Fibroblast of villous mesenchyme (primary cell): ENCODE measurements around the gene CAMK2D. TPM values are rescaled to one million over a fixed set of nuclear protein-coding genes. Genes with fewer than 3 reads are reported as not detected.

Source experiments
- DNase-seq: peaks from one replicate; pipeline ENCODE4 v3.0.0-alpha.2; 2010; ENCODE audit warnings: low read depth
- H3K4me3 ChIP-seq: 2 replicates; pipeline ENCODE4 v1.5.1; 2011; ENCODE audit warnings: low read depth, mild to moderate bottlenecking, low read length
- total RNA-seq: library from RNA; depleted of rRNA; stranded (reverse); fragments of >200 nt; gene quantifications from 2 replicates; pipeline ENCODE4 v1.2.3, GENCODE V29; 2012
- TF ChIP-seq, protein P1 (sequence below): IDR thresholded peaks from 2 replicates; pipeline ENCODE4 v1.5.1; 2012; ENCODE audit warnings: low read depth, mild to moderate bottlenecking, low read length; ENCODE audit not compliant: insufficient read depth

The CAMK2D gene
- total RNA-seq, 1 donor, result 161 TPM

DNA sequence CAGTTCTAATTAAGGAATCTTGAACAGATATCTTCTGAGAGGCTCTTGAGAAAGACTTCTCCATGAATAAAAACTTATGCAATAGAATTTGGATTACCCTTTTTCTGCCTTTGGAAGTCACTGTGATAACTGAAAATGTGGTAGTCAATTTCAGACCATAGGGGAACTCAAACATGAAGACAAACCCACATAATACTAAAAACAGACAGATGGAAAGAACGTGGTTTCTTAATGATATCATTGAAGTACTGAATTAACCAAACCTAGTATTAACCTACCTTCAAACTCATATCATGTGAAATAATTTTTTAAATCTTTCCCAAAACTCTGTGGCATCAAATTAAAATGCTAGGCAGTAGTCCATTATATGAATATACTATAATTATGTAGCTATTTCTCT, 153.5 kb downstream of the CAMK2D start:
- no peak overlapping the region for H3K4me3 ChIP-seq
- TF ChIP-seq, protein P1, sequence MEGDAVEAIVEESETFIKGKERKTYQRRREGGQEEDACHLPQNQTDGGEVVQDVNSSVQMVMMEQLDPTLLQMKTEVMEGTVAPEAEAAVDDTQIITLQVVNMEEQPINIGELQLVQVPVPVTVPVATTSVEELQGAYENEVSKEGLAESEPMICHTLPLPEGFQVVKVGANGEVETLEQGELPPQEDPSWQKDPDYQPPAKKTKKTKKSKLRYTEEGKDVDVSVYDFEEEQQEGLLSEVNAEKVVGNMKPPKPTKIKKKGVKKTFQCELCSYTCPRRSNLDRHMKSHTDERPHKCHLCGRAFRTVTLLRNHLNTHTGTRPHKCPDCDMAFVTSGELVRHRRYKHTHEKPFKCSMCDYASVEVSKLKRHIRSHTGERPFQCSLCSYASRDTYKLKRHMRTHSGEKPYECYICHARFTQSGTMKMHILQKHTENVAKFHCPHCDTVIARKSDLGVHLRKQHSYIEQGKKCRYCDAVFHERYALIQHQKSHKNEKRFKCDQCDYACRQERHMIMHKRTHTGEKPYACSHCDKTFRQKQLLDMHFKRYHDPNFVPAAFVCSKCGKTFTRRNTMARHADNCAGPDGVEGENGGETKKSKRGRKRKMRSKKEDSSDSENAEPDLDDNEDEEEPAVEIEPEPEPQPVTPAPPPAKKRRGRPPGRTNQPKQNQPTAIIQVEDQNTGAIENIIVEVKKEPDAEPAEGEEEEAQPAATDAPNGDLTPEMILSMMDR, result no peak
- DNase-seq, result no peak

DNA sequence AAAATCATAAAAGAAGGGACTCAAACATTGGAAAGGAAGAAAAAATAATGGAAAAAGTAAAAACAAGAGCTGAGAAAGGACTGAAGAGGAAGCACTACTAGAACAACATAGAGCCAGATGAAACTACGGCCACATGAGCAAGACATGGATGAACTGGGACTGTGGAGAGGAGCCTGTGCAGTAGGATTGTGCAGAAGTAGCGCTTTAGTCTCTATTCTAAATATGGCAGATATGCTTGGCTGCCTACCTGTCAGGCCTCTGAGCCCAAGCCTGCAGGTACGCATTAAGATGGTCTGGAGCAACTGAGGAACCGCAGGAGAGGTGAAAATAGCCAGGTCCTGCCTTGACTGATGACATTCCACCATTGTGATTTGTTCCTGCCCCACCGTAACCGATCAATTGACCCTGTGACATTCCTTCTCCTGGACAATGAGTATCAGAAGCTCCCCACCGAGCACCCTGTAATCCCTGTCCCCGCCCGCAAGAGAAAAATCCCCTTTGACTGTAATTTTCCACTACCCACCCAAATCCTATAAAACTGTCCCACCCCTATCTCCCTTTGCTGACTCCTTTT, 154.3 kb downstream of the CAMK2D start:
- H3K4me3 ChIP-seq, result no peak overlapping the region
- TF ChIP-seq, protein P1, result no peak
- no peak for DNase-seq

DNA sequence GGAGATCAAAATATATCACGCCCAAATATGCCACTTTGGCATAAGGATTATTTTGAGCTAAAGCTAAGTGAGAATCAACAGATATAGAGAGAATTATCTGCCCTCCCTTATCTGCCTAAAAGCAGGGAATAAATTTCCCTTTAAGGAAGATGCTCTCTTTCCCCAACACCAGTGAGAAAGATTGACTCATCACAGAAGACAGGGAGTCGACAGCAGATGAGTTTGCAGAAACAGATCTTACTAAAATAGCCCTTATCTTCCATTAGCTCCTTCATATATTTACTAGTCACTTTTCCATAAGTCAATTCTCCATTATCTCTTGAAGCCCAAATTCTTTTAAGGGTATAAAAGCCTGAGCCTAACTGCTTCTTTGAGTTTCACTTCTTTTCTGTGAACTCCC, 156.6 kb downstream of the CAMK2D start:
- TF ChIP-seq, protein P1, result no peak
- peak; percentile 12 for DNase-seq
- no peak overlapping the region for H3K4me3 ChIP-seq

DNA sequence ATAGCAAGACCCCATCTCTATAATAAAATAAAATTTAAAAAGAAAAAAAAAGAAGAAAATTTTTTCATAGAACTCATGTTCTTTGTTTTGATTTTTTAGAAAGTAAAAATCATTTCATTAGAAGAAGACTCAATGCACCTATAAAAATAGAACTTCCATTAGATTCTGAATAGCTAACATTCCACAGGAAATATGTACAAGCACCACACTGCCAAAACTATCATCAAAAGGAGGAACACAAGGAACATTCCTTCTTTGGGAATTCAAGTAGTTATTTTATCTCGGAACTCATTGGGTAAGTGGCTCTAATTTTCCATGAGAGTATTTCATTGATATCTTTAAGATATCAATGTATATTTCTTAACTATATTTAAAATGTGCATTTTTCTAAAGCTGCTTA, 157.6 kb downstream of the CAMK2D start:
- DNase-seq, result peak; percentile 5
- H3K4me3 ChIP-seq, result no peak overlapping the region
- TF ChIP-seq, protein P1, result no peak

DNA sequence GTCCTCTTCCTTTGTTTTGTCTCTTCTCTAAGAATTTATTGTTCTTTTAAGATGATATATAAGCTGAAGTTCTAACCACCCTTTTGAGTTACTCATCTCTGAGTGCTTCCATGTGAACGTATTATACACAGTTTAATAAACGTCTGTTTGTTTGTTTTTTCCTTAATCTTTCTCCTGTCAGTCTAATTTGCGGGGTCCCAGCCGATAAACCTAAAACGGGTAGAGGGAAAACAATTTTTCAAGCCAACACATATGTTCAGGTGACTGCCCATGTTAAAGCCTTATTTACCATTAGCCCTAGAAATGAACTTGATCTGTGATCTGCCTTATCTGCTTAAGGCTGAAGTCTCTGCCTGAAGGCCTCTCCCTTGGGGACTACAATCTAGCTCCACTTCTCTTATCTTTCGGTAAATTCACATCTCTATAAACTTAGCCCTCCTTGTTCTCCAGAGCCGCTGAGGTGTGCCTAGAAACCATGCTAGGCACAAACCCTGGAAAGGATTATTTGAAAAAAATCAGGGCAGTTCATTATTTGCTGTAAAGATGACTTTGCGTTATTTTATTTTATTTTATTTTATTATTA, 158.8 kb downstream of the CAMK2D start:
- H3K4me3 ChIP-seq, result no peak overlapping the region
- TF ChIP-seq, protein P1, result no peak
- DNase-seq, result no peak

DNA sequence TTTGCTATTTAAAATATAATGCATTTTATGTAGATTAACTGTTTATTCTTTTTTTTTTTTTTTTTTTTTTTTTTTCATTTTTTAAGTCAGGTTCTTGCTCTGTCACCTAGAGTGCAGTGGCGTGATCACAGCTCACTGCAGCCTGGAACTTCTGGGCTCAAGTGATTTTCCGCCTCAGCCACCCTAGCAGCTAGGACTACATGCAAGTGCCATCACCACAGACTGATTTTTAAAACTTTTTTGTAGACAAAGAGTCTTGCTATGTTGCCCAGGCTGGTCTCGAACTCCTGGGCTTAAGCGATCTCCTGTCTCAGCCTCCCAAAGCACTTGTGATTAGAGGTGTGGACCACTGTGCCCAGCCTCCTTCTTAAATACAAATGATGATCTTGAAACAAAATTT, 159.9 kb downstream of the CAMK2D start:
- H3K4me3 ChIP-seq, result no peak overlapping the region
- DNase-seq, result no peak
- TF ChIP-seq, protein P1, result no peak

DNA sequence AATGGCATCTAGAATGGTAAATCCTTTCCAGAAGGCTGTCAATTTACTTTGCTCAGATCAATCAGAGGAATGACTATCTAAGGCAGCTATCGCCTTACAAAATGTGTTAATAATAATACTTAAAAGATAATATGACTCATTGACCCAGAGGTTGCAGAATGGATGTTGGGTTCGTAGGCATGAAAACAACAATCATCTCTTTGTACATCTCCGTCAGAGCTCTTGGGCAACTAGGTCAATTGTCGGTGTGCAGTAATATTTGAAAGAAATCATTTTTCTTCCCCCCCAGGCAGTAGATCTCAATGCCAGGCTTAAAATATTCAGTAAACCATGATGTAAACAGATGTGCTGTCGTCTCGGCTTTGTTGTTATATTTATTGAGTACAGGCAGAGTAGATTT, 165.1 kb downstream of the CAMK2D start:
- DNase-seq, result no peak
- H3K4me3 ChIP-seq, result no peak overlapping the region
- TF ChIP-seq, protein P1, result no peak
